ENCODE measurements around the gene KRTDAP.

- TF ChIP-seq CTCF (IDR thresholded peaks at IDR 0.05; ENCODE audit: insufficient read depth, low read length) (no peak), POLR2AphosphoS5 (IDR thresholded peaks at IDR 0.05; ENCODE audit: low read depth) (no peak), GABPA (IDR thresholded peaks at IDR 0.05; ENCODE audit: low read depth) (no peak)
Observed at GRCh38 chr19:35476149-35476548, 14.1 kb downstream of the KRTDAP start.
